Neural cell (in vitro differentiated cells): ENCODE data around the gene ARIH1.

Experiments used
- CTCF ChIP-seq: fragments of 450-650 bp; IDR thresholded peaks from 2 replicates; pipeline ENCODE4 v1.5.1; 2014; ENCODE audit warnings: antibody characterized with exemption, mild to moderate bottlenecking, moderate library complexity; ENCODE audit not compliant: poor library complexity, severe bottlenecking
- EP300 ChIP-seq: fragments of 450-650 bp; conservative IDR thresholded peaks from 2 replicates; pipeline ENCODE4 v1.6.1; 2014; ENCODE audit warnings: antibody characterized with exemption, mild to moderate bottlenecking, moderate library complexity; ENCODE audit not compliant: poor library complexity, severe bottlenecking
- EZH2 ChIP-seq: fragments of 200-600, 300-800 bp; shearing (Covaris generic), sonication (generic); IDR thresholded peaks from 2 replicates; pipeline ENCODE4 v1.6.1; 2014; ENCODE audit warnings: antibody characterized with exemption, low read length, borderline replicate concordance, mild to moderate bottlenecking; ENCODE audit not compliant: insufficient read depth, poor library complexity, severe bottlenecking
- MXI1 ChIP-seq: fragments of 450-650 bp; conservative IDR thresholded peaks from 2 replicates; pipeline ENCODE4 v1.6.1; 2014; ENCODE audit warnings: antibody characterized with exemption, mild to moderate bottlenecking; ENCODE audit not compliant: poor library complexity, severe bottlenecking
- POLR2AphosphoS5 ChIP-seq: IDR thresholded peaks from 2 replicates; pipeline ENCODE4 v1.6.1; 2012
- RAD21 ChIP-seq: fragments of 450-650 bp; conservative IDR thresholded peaks from 2 replicates; pipeline ENCODE4 v1.6.1; 2014; ENCODE audit warnings: antibody characterized with exemption, mild to moderate bottlenecking, moderate library complexity
- REST ChIP-seq: IDR thresholded peaks from 2 replicates; pipeline ENCODE4 v1.6.1; 2012; ENCODE audit warnings: borderline replicate concordance
- SMC3 ChIP-seq: fragments of 450-650 bp; conservative IDR thresholded peaks from 2 replicates; pipeline ENCODE4 v1.6.1; 2014; ENCODE audit warnings: antibody characterized with exemption, mild to moderate bottlenecking, moderate library complexity; ENCODE audit not compliant: poor library complexity
- TAF1 ChIP-seq: IDR thresholded peaks from 2 replicates; pipeline ENCODE4 v1.6.1; 2012; ENCODE audit warnings: low read depth

GRCh38 chr15:72507402-72508092 is 33.4 kb downstream of the ARIH1 start:
- no peak for TF ChIP-seq TAF1
- no peak for TF ChIP-seq CTCF
- TF ChIP-seq REST = no peak
- no peak for TF ChIP-seq RAD21
- TF ChIP-seq SMC3 = no peak
- no peak for TF ChIP-seq EZH2
- TF ChIP-seq POLR2AphosphoS5 = no peak
- no peak for TF ChIP-seq EP300
- TF ChIP-seq MXI1 = no peak
